GM12872 (cell line): ENCODE measurements around the gene CYBB.

Experiments used
- CTCF ChIP-seq: IDR thresholded peaks from 3 replicates; pipeline ENCODE4 v1.5.1; 2011; ENCODE audit warnings: low read depth, mild to moderate bottlenecking, low read length, moderate library complexity; ENCODE audit not compliant: insufficient read depth

The CYBB gene

GRCh38 chrX:37767430-37767829, 12.4 kb upstream of the CYBB start:
- no peak for TF ChIP-seq CTCF

GRCh38 chrX:37776283-37776986, 3.4 kb upstream of the CYBB start:
- no peak for TF ChIP-seq CTCF

- TF ChIP-seq CTCF, result no peak
These were observed 2.9 kb upstream of the CYBB start for GRCh38 chrX:37776987-37777325.

- TF ChIP-seq CTCF, result no peak
These were observed 1.2 kb downstream of the CYBB start for GRCh38 chrX:37781081-37781480.

- no peak for TF ChIP-seq CTCF
These were observed 2.0 kb downstream of the CYBB start for GRCh38 chrX:37781814-37782213.

GRCh38 chrX:37782359-37782758, 2.5 kb downstream of the CYBB start:
- TF ChIP-seq CTCF, result no peak

GRCh38 chrX:37783305-37783704, 3.4 kb downstream of the CYBB start:
- no peak for TF ChIP-seq CTCF
